Stimulated activated CD8-positive, alpha-beta memory T cell treated with anti-CD3 and anti-CD28 coated beads, Interleukin-15, amount 100 ng/mL, for 1 hour (primary cell): ENCODE results near the gene SLC9A8.
"Not testable (repeated sequence)": the region's sequence is repeated elsewhere in the genome, so short reads cannot be mapped to it uniquely, and the experiment has no call there.

Experiments used
- DNase-seq: peaks from one replicate; pipeline ENCODE4 v3.0.0-alpha.2; 2020; ENCODE audit warnings: low read depth

SLC9A8 gene

GRCh38 chr20:49786668-49787370 lies 25.8 kb upstream of the SLC9A8 start:
- DNase-seq = no peak

- DNase-seq = no peak
Measured at GRCh38 chr20:49787371-49788357, 25.0 kb upstream of the SLC9A8 start.

GRCh38 chr20:49790077-49790798 lies 22.4 kb upstream of the SLC9A8 start:
- DNase-seq = no peak

- no peak for DNase-seq
Measured at GRCh38 chr20:49791165-49791564, 21.5 kb upstream of the SLC9A8 start.

- DNase-seq = no peak
Measured at GRCh38 chr20:49792006-49792405, 20.6 kb upstream of the SLC9A8 start.

- DNase-seq = no peak
Measured at GRCh38 chr20:49792611-49793010, 20.0 kb upstream of the SLC9A8 start.

GRCh38 chr20:49794336-49795134 lies 18.1 kb upstream of the SLC9A8 start:
- DNase-seq = no peak

- DNase-seq = no peak
Measured at GRCh38 chr20:49795135-49795424, 17.5 kb upstream of the SLC9A8 start.

GRCh38 chr20:49796600-49797343 lies 15.9 kb upstream of the SLC9A8 start:
- no peak for DNase-seq

GRCh38 chr20:49797344-49797615 lies 15.3 kb upstream of the SLC9A8 start:
- DNase-seq = no peak

GRCh38 chr20:49798718-49799117 lies 13.9 kb upstream of the SLC9A8 start:
- DNase-seq = no peak

- no peak for DNase-seq
Measured at GRCh38 chr20:49799698-49800097, 12.9 kb upstream of the SLC9A8 start.

GRCh38 chr20:49803418-49803817 lies 9.2 kb upstream of the SLC9A8 start:
- DNase-seq = no peak

- no peak for DNase-seq
Measured at GRCh38 chr20:49804364-49804763, 8.3 kb upstream of the SLC9A8 start.

- not testable (repeated sequence) for DNase-seq
Measured at GRCh38 chr20:49805224-49805876, 7.3 kb upstream of the SLC9A8 start.

GRCh38 chr20:49808753-49809152 lies 3.9 kb upstream of the SLC9A8 start:
- no peak for DNase-seq

- no peak for DNase-seq
Measured at GRCh38 chr20:49809803-49810359, 2.7 kb upstream of the SLC9A8 start.

- no peak for DNase-seq
Measured at GRCh38 chr20:49810491-49811190, 2.0 kb upstream of the SLC9A8 start.

- DNase-seq = no peak
Measured at GRCh38 chr20:49811825-49812506, 662 bp upstream of the SLC9A8 start.
